ENCODE results near the gene SCG3.
A peak's percentile ranks its signal among the peaks of the same experiment; 100 is the strongest.
"Not testable (repeated sequence)": the region's sequence is repeated elsewhere in the genome, so short reads cannot be mapped to it uniquely, and the experiment has no call there.

Gene SCG3

GRCh38 chr15:51681303-51681963, at the start of gene SCG3:
SCG3 (plus strand) TSS chr15:51681503; CDS start chr15:51681756, 253 bp downstream.
- DNase-seq, result peak; percentile 67

- DNase-seq, result no peak
Measured at GRCh38 chr15:51634591-51635198, 46.6 kb upstream of the SCG3 start.

- DNase-seq, result no peak
Measured at GRCh38 chr15:51641490-51642130, 39.7 kb upstream of the SCG3 start.

GRCh38 chr15:51642696-51643095, 38.6 kb upstream of the SCG3 start:
- DNase-seq, result no peak

GRCh38 chr15:51647128-51647562, 34.2 kb upstream of the SCG3 start:
- peak; percentile 65 for DNase-seq

GRCh38 chr15:51648101-51648500, 33.2 kb upstream of the SCG3 start:
- not testable (repeated sequence) for DNase-seq

GRCh38 chr15:51648643-51649042, 32.7 kb upstream of the SCG3 start:
- not testable (repeated sequence) for DNase-seq

DNA sequence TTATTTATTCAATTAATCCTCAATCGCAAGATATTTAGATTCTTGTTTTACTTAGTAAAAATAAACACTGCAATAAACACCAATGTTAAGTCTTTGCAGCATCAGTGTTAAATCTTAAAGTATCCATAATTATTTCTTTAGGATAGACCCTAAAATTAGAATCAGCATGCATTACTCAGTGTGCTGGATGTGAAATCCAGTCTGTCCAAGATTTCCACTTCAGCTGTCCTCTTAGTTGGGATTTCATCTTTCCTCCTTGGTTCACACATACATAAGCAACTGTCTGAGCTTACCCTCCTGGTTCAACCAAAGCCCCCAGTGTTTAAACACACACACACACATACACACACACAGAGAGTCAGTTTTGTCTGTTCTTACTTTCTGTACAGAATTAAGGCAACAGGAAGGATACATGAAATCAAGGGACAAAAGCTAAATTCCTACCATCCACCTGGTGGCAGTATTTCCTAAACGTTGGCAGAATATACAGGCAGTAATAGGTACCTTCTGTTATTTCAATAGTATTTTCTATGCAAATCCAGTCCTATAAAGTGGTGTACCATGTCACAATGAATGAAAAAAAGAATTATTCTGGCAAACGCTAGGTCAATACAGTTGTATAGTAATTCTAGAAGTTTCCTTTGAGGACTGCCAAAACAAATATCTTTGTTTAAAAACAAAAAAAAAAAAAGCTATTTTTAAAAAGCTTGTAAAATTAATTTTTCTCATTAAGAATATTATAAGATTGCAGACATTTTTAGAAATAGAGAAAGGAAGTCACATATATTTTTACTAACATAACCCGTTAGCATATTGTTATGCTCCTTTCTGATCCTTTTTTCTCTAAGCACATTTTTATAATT, 31.4 kb upstream of the SCG3 start:
- DNase-seq, result peak; percentile 65

DNA sequence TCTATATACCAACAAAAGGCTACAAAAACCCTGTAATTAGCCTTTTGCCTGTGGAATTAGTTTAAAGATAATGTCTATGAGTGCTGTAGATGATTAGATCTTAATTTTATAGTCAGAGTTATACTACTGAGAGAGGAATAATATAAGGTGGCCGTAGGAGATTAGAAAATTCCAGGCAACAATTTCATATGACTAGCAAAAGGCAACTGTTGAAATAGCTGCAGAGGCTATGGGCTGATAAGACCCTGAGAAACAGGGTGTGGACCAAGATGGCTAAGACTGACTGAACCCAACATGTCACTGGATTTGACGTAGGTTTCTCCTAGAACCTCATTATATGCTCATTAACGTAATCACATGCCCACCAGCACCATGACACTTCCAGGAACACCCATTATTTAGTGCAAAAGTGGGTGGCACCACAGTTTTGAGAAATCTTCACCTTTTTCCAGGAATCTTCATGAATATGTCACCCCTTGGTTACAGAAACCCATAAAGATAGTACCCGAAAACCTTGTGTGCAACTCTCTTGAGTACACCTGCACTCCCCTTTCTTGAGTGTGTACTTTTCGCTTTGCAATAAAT, 29.1 kb upstream of the SCG3 start:
- DNase-seq, result no peak

DNA sequence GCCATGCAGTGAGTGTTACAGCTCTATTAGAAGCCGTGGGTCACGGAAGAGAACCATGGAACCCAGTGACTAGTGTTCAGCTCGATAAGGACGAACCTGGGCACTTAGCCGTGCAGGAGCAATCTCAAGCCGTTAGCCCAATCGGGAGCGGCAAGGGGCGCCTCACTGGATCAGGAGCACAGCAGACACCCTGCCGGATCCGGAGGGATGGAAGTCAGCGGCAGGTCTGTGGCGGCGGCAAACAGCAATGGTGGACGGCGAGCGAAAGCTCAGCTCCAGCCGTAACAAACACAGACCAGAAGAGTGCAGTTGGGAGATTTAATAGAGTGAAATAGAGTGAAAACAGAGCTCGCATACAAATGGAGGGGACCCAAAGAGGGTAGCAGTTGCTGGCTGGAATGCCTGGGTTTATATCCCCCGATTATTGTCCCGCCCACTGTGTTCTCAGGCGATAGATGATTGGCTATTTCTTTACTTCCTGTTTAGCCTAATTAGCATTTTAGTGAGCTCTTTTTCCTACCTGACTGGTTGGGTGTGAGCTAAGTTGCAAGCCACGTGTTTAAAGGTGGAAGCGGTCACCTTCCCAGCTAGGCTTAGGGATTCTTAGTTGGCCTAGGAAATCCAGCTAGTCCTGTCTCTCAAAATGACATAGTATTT, 25.8 kb upstream of the SCG3 start:
- DNase-seq, result not testable (repeated sequence)

- DNase-seq, result no peak
Measured at GRCh38 chr15:51658664-51659063, 22.6 kb upstream of the SCG3 start.

DNA sequence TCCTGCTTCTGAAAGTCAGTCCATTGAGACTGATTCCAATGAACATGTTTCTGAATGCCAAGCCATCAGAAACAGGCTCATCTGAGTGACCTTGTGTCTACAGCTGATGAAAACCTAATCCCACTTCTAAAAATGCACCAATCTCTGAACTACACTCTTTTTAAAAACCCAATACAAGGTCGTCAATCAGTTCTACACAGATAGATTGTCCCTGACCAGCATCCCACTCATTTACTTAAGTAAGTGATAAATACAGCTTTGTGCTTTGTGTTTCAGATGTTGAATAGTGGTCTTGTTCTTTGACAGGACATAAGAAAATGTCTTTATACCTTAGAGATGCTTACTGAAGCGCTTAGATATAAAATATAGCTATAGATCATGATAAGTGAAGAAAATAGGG, 20.2 kb upstream of the SCG3 start:
- DNase-seq, result no peak

GRCh38 chr15:51667478-51667877, 13.8 kb upstream of the SCG3 start:
- DNase-seq, result no peak

DNA sequence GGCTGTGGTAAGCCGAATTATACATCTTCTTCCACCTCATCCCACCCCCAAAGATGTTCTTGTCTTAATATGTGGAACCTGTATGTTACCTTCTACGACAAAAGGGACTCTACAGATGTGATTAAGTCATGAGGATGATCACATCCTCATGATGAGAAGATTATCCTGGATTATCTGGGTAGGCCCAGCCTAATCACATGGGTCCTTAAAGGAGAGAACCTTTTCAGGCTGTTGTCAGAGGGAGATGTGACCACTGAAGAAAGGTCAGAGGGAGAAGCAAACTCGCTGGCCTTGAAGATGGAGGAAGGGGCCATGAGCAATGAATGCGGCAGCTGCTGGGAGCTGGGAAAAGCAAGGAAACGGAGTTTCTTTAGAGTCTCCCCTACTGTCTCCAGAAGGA, 12.9 kb upstream of the SCG3 start:
- DNase-seq, result no peak

GRCh38 chr15:51669381-51669780, 11.9 kb upstream of the SCG3 start:
- no peak for DNase-seq

DNA sequence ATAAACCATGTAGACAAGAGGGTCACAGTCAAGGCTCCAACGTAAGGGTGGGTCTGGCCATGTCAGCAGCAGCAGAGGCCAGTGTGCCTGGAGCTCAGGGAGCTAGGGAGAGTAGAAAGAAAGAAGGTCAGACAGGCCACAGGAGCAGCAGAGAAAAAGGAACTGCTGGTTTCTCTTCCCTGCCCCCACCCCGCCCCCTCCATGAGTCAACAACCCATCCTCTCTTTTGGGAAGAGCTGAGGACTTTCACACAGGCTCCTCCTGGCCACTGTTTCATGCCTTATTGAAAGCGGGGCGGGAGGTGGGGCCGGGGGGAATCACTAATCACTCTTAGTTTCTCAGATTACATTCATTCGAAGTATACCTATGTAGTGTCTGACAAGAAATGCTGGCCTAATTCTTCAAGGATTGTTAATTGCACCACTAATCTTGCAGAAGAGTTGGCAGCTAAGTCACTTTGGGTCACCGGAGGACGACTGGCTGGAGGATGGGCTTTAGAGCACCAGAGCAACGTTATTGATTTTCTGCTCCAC, 9.1 kb upstream of the SCG3 start:
- DNase-seq, result no peak

GRCh38 chr15:51672913-51673857, 8.1 kb upstream of the SCG3 start:
- DNase-seq, result no peak

GRCh38 chr15:51675234-51675633, 6.1 kb upstream of the SCG3 start:
- no peak for DNase-seq

DNA sequence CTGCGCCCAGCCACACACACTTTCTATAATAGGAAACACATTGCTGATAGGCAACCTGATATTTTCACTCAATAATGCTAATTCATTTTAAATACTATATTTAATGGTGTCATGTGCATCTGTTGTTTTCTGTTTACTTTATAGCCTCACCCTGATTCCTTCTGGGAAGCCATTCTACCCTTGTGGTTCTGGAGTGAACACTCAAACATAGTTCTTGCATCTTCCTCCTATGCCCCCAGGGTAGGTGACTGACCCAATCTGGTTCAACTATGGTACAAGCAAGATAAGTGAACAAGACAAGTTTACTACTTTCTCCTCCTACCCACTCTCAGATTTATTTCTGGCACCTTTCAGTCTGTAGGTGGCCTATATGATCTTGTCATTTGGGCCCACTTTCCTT, 4.3 kb upstream of the SCG3 start:
- DNase-seq, result no peak

- no peak for DNase-seq
Measured at GRCh38 chr15:51677452-51677851, 3.9 kb upstream of the SCG3 start.

- no peak for DNase-seq
Measured at GRCh38 chr15:51678096-51678495, 3.2 kb upstream of the SCG3 start.
